Measurements from ENCODE around the gene DNAJC28.
A peak's percentile ranks its signal among the peaks of the same experiment; 100 is the strongest.
"Not testable (repeated sequence)": the region's sequence is repeated elsewhere in the genome, so short reads cannot be mapped to it uniquely, and the experiment has no call there.

DNAJC28 gene

GRCh38 chr21:33491373-33492102 is at the start of gene DNAJC28:
Gene DNAJC28, minus strand, starts transcription at chr21:33491716. Its CDS starts 2,323 bp downstream, at chr21:33489393.
- DNase-seq, result peak; percentile 89

- no peak for DNase-seq
These were observed 49.7 kb upstream of the DNAJC28 start for GRCh38 chr21:33541105-33541711.

DNA sequence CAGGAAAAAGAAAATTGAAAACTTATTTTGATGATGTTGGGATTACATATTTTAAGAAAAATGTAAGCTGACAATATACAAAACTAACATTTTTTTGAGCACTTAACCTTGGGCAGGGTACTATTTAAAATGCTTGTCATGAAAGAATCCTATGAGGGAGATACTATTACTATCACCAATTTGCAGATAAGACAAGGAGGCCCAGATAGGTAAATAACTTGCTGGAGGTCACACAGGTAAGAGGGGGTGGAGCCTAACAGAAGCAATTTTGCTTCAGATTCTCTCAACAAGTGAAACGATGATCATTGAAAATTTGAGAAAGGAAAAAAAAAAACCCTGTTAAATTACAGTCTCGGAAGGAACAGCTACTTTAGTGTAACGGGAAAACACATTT is 49.2 kb upstream of the DNAJC28 start:
- DNase-seq, result no peak

GRCh38 chr21:33539616-33540015 is 48.1 kb upstream of the DNAJC28 start:
- DNase-seq, result no peak

- no peak for DNase-seq
These were observed 45.7 kb upstream of the DNAJC28 start for GRCh38 chr21:33537212-33537611.

GRCh38 chr21:33531007-33531406 is 39.5 kb upstream of the DNAJC28 start:
- no peak for DNase-seq

DNA sequence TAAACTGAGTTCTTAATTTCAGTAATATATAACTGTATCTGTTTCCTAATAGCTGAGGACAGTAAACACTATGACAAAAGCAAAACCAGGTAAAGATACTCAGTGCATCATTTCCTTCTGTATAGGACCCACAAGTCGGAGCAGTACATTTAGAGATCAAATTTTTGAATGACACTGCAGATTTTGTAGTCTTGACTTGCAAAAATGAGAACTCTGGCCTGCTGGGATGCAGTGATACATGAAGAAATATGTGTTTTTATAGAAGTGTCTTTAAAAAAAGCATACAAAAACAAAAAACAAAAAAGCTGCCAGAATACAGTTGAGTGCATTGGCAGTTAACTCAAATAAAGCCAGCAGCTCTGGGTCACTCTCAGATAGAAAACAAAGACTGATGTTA is 31.4 kb upstream of the DNAJC28 start:
- DNase-seq, result no peak

- DNase-seq, result no peak
These were observed 30.9 kb upstream of the DNAJC28 start for GRCh38 chr21:33522297-33522952.

- no peak for DNase-seq
These were observed 27.4 kb upstream of the DNAJC28 start for GRCh38 chr21:33518899-33519298.

DNA sequence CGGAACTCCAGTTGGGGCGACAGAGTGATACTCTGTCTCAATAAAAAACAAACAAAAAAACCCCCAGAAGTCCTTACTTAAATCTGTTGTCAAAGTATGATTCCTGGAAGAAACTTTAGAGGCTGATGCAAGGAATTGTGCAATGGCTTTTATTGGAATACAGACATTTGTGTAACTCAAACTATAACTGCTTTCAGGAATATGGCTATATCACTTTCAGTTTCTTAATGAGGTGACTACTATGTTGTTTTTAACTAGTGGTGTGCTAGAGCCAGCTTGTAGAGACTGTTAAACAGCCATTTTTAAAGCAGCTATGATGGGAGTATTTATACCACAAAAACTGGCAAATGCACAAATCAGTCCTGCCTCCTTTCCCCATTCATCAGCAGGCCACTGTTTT is 22.7 kb upstream of the DNAJC28 start:
- no peak for DNase-seq

DNA sequence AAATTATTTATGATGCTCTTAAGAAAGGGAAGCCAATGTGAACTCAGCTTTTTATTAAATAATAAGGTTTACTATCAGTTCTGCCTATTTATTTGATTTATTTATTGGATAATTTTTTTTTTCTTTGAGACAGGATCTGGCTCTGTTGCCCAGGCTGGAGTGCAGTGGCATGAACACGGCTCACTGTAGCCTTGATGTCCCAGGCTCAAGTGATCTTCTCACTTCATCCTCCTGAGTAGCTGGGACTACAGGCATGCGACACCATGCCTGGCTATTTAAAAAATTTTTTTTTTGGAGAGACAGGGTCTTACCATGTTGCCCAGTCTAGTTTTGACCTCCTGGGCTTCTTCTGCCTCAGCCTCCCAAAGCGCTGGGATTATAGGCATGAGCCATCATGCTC is 21.0 kb upstream of the DNAJC28 start:
- no peak for DNase-seq

- DNase-seq, result no peak
These were observed 20.1 kb upstream of the DNAJC28 start for GRCh38 chr21:33511639-33512038.

- no peak for DNase-seq
These were observed 19.3 kb upstream of the DNAJC28 start for GRCh38 chr21:33510826-33511225.

DNA sequence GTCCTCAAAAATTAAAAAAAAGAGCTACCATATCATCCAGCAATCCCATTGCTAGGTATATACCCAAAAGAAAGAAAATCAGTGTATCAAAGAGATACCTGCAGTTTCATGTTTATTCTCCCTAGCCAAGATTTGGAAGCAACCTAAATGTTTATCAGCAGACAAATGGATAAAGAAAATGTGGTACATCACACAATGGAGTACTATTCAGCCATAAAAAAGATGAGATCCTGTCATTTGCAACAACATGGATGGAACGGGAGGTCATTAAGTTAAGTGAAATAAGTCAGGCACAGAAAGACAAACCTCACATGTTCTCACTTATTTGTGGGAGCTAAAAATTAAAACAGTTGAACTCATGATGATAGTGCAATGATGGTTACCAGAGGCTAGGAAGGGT is 15.5 kb upstream of the DNAJC28 start:
- not testable (repeated sequence) for DNase-seq

DNA sequence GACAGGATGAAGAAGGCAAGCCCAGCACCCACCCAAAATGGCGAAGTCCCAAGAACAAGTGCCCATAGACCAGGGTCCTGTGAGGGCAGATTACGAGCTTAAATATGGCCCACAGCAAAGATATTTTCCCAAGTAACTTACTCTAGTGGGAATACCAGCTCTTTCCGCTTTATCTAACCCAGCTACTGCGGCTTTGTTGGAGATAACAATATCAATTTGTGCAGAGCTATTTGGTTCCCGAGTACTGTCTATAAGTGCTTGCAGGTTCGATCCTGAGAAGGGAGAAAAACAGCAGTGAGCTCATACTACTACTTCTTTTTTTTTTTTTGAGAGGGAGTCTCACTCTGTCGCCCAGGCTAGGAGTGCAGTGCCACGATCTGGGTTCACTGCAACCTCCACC is 14.3 kb upstream of the DNAJC28 start:
- DNase-seq, result no peak

DNA sequence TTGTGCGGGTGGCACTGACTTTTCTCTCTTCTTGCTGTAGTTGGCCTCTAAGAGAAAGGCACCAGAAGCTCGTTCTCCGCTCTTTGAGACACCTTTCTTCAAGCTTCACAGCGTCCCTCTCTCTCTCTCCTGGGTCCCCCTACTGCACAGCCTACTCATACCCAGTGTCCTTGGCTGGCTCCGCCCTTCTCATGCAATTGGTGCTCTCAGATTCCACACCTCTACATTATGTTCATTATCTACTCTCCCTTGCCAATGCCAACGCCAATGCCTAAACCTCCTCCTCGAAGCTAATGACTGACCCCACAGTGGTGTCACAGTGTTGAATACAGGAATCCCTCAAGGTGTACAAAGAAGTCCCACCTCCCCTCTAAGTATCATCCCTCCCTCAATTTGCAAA is 4.8 kb upstream of the DNAJC28 start:
- no peak for DNase-seq

DNA sequence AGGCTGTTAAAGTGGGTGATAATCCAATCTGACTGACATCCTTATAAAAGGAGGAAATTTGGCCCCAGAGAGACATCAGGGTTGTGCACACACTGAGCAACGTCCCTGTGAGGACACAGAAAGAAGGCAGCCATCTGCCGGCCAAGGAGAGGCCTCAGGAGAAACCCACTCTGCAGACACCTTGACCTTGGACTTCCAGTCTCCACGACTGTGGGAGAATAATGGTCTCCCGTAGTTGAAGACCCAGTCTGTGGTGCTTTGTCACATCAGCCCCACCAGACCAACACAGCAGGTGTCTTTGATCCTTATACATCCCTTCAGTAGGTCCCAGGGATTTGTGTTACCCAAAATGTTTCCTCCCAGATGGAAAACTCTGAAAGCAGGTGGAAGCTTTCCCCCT is 4.2 kb upstream of the DNAJC28 start:
- DNase-seq, result no peak

DNA sequence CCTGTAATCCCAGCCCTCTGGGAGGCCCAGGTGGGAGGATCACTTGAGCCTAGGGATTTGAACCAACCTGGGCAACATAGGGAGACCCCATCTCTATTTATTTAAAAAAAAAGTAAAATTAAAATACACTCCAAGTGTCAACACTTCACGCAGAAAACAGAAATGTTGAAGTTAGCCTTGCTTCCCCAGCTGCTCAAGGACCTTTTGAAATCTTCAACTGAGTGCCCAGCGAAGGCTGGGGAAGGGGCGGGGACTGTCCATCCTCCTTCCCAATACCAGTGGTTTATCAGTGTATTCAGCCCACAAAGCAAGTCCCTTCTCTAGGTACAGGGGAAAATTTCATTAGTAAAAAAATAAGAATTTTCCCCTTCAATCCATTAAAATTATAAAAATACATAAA is 2.2 kb upstream of the DNAJC28 start:
- no peak for DNase-seq

DNA sequence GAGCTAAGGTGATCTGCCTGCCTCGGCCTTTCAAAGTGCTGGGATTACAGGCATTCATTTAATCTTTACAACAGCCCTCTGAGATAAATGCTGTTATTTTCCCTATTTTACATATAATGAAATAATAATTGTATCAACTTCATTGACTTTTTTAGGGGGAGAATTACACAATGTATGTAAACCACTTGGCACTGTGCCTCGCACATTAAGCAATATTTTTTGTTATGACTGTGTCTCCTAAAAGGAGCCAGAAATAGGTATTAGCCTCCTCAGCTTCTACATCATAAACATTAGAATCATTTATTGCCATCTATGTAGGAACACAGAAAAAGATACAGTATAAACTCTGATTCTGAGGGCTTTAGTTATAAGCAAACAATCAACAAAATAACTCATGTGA is 1.1 kb upstream of the DNAJC28 start:
- DNase-seq, result no peak

- DNase-seq, result no peak
These were observed 534 bp downstream of the DNAJC28 start for GRCh38 chr21:33490991-33491372.

GRCh38 chr21:33488936-33489335 is 2.6 kb downstream of the DNAJC28 start:
- no peak for DNase-seq

DNA sequence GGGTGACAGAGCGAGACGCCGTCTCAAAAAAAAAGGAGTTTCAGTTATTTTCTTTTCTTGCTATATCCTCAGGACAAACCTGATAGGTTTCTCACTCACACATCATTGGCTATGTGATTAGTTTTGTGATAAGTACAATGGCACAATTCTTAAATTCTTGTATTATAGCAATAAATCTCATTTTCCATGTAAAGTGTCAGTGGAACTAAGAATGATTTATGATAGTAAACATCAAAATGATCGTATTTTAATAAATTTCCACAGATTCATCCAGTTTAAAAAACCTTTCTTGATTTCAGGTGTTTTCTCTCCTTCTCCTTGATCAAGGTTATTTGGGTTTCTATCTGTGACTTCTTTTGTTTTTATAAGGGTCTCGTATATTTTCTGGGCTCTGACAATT is 3.5 kb downstream of the DNAJC28 start:
- no peak for DNase-seq

DNA sequence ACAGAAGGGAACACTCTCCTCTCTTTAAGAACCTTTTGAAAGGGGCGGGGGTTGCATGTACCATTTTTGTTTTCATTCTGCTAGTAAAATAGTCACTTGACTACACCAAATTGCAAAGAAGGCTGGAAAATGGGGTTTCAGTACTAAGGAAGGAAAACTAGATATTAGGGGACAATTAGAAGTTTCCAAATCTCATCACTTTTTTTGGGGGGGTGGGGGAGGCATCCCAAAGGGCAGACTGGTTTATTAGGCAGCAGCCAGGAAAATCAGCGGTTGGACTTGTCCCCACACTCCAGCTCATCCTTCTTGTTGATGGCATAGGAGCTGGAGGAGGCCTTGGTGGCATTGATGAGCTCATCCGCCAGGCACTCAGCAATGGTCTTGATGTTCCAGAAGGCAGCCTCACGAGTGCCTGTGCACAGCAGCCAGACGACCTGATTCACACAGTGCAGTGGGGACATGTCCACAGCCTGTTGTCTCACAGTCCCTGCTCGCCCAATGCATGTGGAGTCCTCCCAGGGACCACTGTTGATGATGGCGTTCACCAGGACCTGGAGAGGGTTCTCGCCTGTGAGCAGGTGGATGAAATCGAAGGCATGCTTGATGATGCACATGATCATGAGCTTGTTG is 10.1 kb downstream of the DNAJC28 start:
- DNase-seq, result no peak

All from kidney glomerular epithelial cell (primary cell).